ENCODE data around the gene DDX49.
A peak's percentile ranks its signal among the peaks of the same experiment; 100 is the strongest.
"Not testable (repeated sequence)": the region's sequence is repeated elsewhere in the genome, so short reads cannot be mapped to it uniquely, and the experiment has no call there.

DDX49 gene

GRCh38 chr19:18910801-18911436 is 8.6 kb upstream of the DDX49 start:
- no peak for DNase-seq (ENCODE audit: low read depth in 2 of 2)

GRCh38 chr19:18912933-18913332 is 6.6 kb upstream of the DDX49 start:
- DNase-seq (ENCODE audit: low read depth in 2 of 2): no peak

- no peak for DNase-seq (ENCODE audit: low read depth in 2 of 2)
Measured at GRCh38 chr19:18913466-18913865, 6.0 kb upstream of the DDX49 start.

GRCh38 chr19:18915639-18916038 is 3.9 kb upstream of the DDX49 start:
- DNase-seq (ENCODE audit: low read depth in 2 of 2): no peak

GRCh38 chr19:18917593-18917992 is 1.9 kb upstream of the DDX49 start:
- not testable (repeated sequence) for DNase-seq (ENCODE audit: low read depth in 2 of 2)

- DNase-seq (ENCODE audit: low read depth in 2 of 2): no peak
Measured at GRCh38 chr19:18919900-18920214, 342 bp downstream of the DDX49 start.

GRCh38 chr19:18920400-18920799 is 885 bp downstream of the DDX49 start:
- no peak for DNase-seq (ENCODE audit: low read depth in 2 of 2)

- DNase-seq (ENCODE audit: low read depth in 2 of 2): no peak
Measured at GRCh38 chr19:18921593-18921992, 2.1 kb downstream of the DDX49 start.

- DNase-seq (ENCODE audit: low read depth in 2 of 2): no peak
Measured at GRCh38 chr19:18922228-18922985, 2.9 kb downstream of the DDX49 start.

- DNase-seq (ENCODE audit: low read depth in 2 of 2): no peak
Measured at GRCh38 chr19:18924684-18925213, 5.2 kb downstream of the DDX49 start.

- no peak for DNase-seq (ENCODE audit: low read depth in 2 of 2)
Measured at GRCh38 chr19:18928018-18928805, 8.7 kb downstream of the DDX49 start.

- DNase-seq (ENCODE audit: low read depth in 2 of 2): no peak
Measured at GRCh38 chr19:18929311-18929710, 9.8 kb downstream of the DDX49 start.

- no peak for DNase-seq (ENCODE audit: low read depth in 2 of 2)
Measured at GRCh38 chr19:18931316-18932162, 12.0 kb downstream of the DDX49 start.

- DNase-seq (ENCODE audit: low read depth in 2 of 2): peak; percentile 71 to 83
Measured at GRCh38 chr19:18932216-18932841, 12.8 kb downstream of the DDX49 start.

GRCh38 chr19:18933297-18933696 is 13.8 kb downstream of the DDX49 start:
- DNase-seq (ENCODE audit: low read depth in 2 of 2): no peak

- no peak for DNase-seq (ENCODE audit: low read depth in 2 of 2)
Measured at GRCh38 chr19:18939163-18939562, 19.6 kb downstream of the DDX49 start.

- no peak for DNase-seq (ENCODE audit: low read depth in 2 of 2)
Measured at GRCh38 chr19:18939922-18940768, 20.6 kb downstream of the DDX49 start.

GRCh38 chr19:18940769-18941627 is 21.5 kb downstream of the DDX49 start, which contains the start of gene HOMER3:
Gene HOMER3, minus strand, starts transcription at chr19:18941217. Its CDS starts 2,235 bp downstream, at chr19:18938982.
- DNase-seq (ENCODE audit: low read depth in 2 of 2): peak; percentile 33 to 67
